Activated T-helper 17 cell treated with anti-CD3 and anti-CD28 coated beads, Interleukin-2, amount 50 U/mL, for 72 hours (primary cell): ENCODE data around the gene ZBTB9. TPM values are rescaled to one million over a fixed set of nuclear protein-coding genes. Genes with fewer than 3 reads are reported as not detected.

ENCODE experiments used
- ATAC-seq: fragments of 150-1000 bp; cut with Tn5 transposase; replicated peaks from 2 replicates; pipeline ENCODE4 v1.10.0; 2021; ENCODE audit warnings: mild to moderate bottlenecking, moderate library complexity
- H3K27ac Mint-ChIP-seq: one replicate; pipeline ENCODE4 v1.8.0; 2022; ENCODE audit warnings: mixed read lengths
- H3K27me3 Mint-ChIP-seq: one replicate; pipeline ENCODE4 v1.8.0; 2022; ENCODE audit warnings: mixed read lengths
- H3K36me3 Mint-ChIP-seq: one replicate; pipeline ENCODE4 v1.8.0; 2022; ENCODE audit warnings: low read depth, mild to moderate bottlenecking, mixed read lengths
- H3K4me1 Mint-ChIP-seq: one replicate; pipeline ENCODE4 v1.8.0; 2022; ENCODE audit warnings: mixed read lengths
- H3K4me3 Mint-ChIP-seq: one replicate; pipeline ENCODE4 v1.8.0; 2022; ENCODE audit warnings: mild to moderate bottlenecking, mixed read lengths
- H3K9me3 Mint-ChIP-seq: one replicate; pipeline ENCODE4 v1.8.0; 2022; ENCODE audit warnings: mixed read lengths
- total RNA-seq, 2 donors: library from RNA; stranded (reverse); gene quantifications; one replicate each; pipeline ENCODE4 v1.2.3, GENCODE V29; 2022

ZBTB9 gene, protein sequence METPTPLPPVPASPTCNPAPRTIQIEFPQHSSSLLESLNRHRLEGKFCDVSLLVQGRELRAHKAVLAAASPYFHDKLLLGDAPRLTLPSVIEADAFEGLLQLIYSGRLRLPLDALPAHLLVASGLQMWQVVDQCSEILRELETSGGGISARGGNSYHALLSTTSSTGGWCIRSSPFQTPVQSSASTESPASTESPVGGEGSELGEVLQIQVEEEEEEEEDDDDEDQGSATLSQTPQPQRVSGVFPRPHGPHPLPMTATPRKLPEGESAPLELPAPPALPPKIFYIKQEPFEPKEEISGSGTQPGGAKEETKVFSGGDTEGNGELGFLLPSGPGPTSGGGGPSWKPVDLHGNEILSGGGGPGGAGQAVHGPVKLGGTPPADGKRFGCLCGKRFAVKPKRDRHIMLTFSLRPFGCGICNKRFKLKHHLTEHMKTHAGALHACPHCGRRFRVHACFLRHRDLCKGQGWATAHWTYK
- 10 to 100 TPM; 11.6 to 12.5 TPM for total RNA-seq

DNA sequence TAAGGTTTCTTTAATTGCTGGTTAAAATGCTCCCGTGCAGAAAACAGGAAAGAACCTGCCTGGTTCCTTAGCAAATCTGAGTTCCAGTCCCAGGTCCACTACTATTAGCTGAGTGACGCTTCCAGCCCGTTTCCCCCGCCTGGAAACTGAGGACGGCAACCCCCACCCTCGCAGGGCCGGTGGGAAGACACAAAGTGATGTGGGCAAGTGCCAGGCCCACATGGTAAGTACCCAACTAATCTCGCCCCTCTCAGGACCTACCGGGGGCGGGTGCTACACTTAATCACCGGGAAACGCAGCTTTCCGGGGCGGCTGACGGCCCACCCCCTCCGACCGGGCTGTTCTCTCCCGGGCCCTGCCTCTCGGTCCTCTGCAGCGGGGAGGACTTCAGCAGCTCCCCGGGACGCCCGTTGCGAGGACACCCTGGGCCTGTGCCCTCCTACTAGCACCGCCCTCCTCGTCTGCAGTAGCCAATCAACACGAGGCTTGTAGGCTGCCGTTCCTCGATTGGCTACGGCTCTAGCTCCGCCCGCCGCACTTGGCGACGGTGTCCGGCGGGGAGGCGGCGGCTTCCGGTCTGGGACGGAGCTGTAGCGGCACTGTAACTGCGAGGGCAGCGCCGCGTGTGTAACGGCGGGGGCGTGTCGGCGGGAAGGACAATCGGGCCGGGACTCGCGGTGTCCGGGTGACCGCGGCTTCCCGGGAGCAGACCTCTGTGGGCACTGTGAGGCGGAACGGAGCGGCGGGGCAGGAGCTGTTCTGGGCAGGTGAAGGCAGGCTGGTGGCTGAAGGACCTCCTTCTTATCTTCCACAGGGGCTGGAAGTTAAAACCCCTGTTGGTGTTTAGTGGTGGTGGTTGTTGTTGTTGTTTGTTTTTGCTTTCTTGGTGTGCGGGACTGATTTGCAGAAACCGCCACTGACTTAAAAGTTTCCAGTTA lies at the start of gene ZBTB9:
TSS of gene ZBTB9 (plus strand) at position 568 of the 938 bp plus-strand sequence. CDS start 525 bp downstream, outside the sequence.
- ATAC-seq: peak; percentile 99
- Mint-ChIP-seq H3K36me3 (peaks cover 54% of the 10 kb centered on the region), H3K27me3 (no peaks in the 10 kb centered on the region), H3K4me3 (peak within 1 kb of the TSS; percentile 96), H3K27ac (peak within 1 kb of the TSS; percentile 98), H3K4me1 (peaks cover 16% of the 10 kb centered on the region), H3K9me3 (no peaks in the 10 kb centered on the region)

DNA sequence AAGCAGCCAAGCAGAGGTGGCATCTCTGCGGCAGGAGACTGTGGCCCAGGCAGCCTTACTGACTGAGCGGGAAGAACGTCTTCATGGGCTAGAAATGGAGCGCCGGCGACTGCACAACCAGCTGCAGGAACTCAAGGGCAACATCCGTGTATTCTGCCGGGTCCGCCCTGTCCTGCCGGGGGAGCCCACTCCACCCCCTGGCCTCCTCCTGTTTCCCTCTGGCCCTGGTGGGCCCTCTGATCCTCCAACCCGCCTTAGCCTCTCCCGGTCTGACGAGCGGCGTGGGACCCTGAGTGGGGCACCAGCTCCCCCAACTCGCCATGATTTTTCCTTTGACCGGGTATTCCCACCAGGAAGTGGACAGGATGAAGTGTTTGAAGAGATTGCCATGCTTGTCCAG lies 49.5 kb upstream of the ZBTB9 start:
- no peak for ATAC-seq
- Mint-ChIP-seq H3K27ac (no peak overlapping the region), H3K9me3 (no peaks in the 10 kb centered on the region), H3K4me1 (peaks cover 24% of the 10 kb centered on the region), H3K4me3 (no peak overlapping the region), H3K27me3 (no peaks in the 10 kb centered on the region), H3K36me3 (peaks cover 87% of the 10 kb centered on the region)

DNA sequence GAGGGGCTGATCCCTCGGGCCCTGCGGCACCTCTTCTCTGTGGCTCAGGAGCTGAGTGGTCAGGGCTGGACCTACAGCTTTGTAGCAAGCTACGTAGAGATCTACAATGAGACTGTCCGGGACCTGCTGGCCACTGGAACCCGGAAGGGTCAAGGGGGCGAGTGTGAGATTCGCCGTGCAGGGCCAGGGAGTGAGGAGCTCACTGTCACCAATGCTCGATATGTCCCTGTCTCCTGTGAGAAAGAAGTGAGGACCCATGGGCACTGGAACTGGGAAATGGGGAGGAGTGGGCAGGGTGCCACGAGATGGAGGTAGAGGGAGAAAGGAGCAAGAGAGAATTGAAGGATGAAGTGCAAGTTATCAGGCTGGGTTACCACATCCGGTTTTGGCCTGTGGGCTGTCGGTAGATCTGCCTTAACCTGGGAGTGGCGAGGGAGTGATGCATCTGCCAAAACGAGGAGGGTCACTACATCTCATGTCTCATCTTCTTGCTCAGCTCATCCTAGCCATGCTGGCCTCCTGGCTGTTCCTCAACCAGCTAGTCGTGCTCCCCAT lies 48.9 kb upstream of the ZBTB9 start:
- peak overlapping the region; percentile 79 for H3K27ac Mint-ChIP-seq
- no peaks in the 10 kb centered on the region for H3K9me3 Mint-ChIP-seq
- peaks cover 26% of the 10 kb centered on the region for H3K4me1 Mint-ChIP-seq
- no peaks in the 10 kb centered on the region for H3K27me3 Mint-ChIP-seq
- peaks cover 81% of the 10 kb centered on the region for H3K36me3 Mint-ChIP-seq
- H3K4me3 Mint-ChIP-seq: peak overlapping the region; percentile 12
- ATAC-seq: no peak

DNA sequence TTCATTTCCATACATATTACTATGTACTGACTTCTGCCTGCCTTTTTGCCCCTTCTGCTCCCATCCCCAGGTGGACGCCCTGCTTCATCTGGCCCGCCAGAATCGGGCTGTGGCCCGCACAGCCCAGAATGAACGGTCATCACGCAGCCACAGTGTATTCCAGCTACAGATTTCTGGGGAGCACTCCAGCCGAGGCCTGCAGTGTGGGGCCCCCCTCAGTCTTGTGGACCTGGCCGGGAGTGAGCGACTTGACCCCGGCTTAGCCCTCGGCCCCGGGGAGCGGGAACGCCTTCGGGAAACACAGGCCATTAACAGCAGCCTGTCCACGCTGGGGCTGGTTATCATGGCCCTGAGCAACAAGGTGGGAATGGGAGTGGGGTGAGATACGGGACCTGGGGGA lies 48.2 kb upstream of the ZBTB9 start:
- no peaks in the 10 kb centered on the region for H3K27me3 Mint-ChIP-seq
- peaks cover 75% of the 10 kb centered on the region for H3K36me3 Mint-ChIP-seq
- H3K9me3 Mint-ChIP-seq: no peaks in the 10 kb centered on the region
- H3K27ac Mint-ChIP-seq: no peak overlapping the region
- no peak for ATAC-seq
- no peak overlapping the region for H3K4me3 Mint-ChIP-seq
- H3K4me1 Mint-ChIP-seq: peaks cover 26% of the 10 kb centered on the region

DNA sequence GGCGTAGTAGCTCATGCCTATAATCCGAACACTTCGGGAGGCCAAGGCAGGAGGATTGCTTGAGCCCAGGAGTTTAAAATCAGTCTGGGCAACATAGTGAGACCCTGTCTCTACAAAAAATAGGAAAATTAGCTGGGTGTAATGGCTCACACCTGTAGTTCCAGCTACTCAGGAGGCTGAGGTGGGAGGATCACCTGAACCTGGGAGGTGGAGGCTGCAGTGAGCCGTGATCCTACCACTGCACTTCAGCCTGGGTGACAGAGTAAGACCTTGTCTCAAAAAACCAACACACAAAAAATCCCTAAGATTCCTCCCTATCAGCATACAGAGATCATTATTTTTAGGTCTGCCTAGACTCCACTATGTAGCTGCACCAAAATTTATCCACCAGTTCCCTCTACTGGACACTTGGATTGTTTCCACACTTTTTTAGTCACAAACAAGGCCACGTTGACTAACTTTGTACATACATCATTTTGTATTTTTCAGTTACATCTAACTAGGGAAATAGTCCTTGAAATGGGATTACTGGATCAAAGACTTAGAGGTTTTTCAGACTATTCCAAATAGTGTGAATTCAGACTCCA lies 47.2 kb upstream of the ZBTB9 start:
- no peak overlapping the region for H3K4me3 Mint-ChIP-seq
- peaks cover 26% of the 10 kb centered on the region for H3K4me1 Mint-ChIP-seq
- H3K27ac Mint-ChIP-seq: no peak overlapping the region
- H3K9me3 Mint-ChIP-seq: no peaks in the 10 kb centered on the region
- no peak for ATAC-seq
- no peaks in the 10 kb centered on the region for H3K27me3 Mint-ChIP-seq
- peaks cover 75% of the 10 kb centered on the region for H3K36me3 Mint-ChIP-seq

DNA sequence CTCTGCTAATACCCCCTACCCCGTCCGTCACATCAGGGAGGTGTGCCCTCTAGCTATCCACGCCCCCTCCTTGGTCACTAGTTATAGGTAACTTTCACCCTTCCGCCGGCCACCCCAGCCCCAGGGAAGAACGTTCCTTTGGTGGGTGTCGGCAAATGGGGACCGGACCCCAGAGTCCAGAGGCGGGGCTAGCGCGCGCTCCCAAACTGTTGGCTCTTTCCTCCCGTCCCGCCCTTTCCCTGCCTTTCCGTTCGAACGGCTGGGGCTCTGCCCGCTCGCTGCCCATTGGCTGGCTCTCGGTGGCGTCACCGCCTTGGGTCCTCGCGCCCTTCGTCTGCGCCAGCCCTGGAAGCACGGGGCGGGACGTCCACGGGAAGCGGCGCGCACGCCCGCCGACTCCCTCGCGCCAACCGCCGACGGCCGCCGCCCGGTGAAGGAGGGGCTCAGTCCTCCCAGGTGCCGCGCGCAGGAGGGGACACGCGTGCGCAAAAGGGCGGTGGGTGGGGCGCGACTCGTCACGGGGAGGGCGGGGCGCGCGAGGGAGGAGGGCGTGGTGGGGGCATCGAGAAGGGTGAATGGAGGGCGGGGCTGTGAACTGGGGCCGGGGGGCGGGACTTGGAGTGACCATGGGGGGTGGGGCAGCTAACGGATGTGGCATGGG lies 44.2 kb upstream of the ZBTB9 start:
- Mint-ChIP-seq H3K27ac (peak overlapping the region; percentile 82), H3K4me3 (peak overlapping the region; percentile 96), H3K36me3 (peaks cover 75% of the 10 kb centered on the region), H3K9me3 (no peaks in the 10 kb centered on the region), H3K27me3 (no peaks in the 10 kb centered on the region), H3K4me1 (peaks cover 45% of the 10 kb centered on the region)
- ATAC-seq: peak; percentile 92

DNA sequence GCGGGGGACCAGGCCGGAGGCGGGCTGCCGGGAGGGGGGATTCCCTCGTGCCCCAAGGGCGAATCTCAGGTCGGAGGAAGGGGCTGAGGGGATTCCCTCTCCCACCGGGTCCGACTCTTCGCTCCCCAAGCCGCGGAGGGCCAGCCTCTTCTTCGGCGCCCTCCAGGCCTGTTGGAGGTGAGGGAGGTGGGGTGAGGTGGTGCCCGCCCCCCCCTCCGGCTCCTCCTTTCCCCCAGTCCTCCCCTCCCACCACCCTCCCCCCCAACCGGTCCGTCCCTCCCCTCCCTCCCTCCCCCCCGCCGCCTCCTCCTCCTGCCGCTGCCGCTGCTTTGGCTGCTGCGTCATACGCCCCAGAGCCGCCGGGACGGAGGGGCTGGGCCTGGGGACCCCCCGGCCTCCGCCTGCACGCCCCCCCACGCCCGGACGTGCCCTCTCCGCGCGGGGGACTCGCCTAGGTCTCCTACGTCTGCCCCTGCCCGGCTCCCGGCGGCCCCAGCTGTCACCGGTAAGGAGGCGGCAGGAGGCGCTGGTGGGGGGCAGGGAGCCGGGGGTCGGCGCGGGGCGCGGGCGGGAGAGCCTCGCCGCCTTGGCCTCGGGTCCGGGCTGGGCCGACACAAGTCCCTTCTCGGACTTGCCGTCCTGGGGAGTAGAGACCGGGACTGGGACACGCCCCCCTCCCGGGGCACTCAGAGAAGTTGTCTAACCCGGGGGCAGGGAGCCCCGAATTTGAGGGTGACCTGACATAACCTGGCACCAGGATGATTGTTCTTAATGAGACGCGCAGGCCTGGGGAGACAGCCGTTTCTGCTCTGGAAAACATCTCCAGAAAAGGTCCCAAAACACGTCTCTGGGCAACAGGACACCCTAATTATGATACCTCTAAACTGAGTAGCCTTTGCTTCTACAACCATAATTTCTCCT lies 43.4 kb upstream of the ZBTB9 start, which contains the start of gene PHF1:
TSS of gene PHF1 (plus strand) at position 304 of the 921 bp plus-strand sequence. CDS start 1,250 bp downstream, outside the sequence.
- Mint-ChIP-seq H3K36me3 (peaks cover 75% of the 10 kb centered on the region), H3K4me3 (peak within 1 kb of the TSS; percentile 96), H3K27me3 (no peaks in the 10 kb centered on the region), H3K4me1 (peaks cover 44% of the 10 kb centered on the region), H3K9me3 (no peaks in the 10 kb centered on the region), H3K27ac (peak within 1 kb of the TSS; percentile 82)
- peak; percentile 58 for ATAC-seq

DNA sequence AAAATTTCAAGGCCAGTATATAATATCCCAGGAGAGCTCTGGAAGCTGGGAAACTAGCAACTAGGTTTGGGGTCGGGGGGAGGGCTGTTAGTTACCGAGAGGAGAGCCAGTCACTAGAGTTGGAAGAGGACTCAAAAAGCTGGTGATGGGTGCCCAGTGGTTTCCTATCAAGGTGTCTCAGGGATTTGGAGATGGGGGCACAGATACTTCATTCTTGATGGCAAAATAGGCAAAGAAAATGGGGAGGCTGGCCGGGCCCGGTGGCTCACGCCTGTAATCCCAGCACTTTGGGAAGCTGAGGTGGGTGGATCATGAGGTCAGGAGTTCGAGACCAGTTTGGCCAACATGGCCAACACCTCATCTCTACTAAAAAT lies 42.8 kb upstream of the ZBTB9 start:
- H3K27me3 Mint-ChIP-seq: no peaks in the 10 kb centered on the region
- H3K4me3 Mint-ChIP-seq: peak overlapping the region; percentile 96
- H3K4me1 Mint-ChIP-seq: peaks cover 44% of the 10 kb centered on the region
- peaks cover 75% of the 10 kb centered on the region for H3K36me3 Mint-ChIP-seq
- H3K27ac Mint-ChIP-seq: peak overlapping the region; percentile 66
- H3K9me3 Mint-ChIP-seq: no peaks in the 10 kb centered on the region
- no peak for ATAC-seq

DNA sequence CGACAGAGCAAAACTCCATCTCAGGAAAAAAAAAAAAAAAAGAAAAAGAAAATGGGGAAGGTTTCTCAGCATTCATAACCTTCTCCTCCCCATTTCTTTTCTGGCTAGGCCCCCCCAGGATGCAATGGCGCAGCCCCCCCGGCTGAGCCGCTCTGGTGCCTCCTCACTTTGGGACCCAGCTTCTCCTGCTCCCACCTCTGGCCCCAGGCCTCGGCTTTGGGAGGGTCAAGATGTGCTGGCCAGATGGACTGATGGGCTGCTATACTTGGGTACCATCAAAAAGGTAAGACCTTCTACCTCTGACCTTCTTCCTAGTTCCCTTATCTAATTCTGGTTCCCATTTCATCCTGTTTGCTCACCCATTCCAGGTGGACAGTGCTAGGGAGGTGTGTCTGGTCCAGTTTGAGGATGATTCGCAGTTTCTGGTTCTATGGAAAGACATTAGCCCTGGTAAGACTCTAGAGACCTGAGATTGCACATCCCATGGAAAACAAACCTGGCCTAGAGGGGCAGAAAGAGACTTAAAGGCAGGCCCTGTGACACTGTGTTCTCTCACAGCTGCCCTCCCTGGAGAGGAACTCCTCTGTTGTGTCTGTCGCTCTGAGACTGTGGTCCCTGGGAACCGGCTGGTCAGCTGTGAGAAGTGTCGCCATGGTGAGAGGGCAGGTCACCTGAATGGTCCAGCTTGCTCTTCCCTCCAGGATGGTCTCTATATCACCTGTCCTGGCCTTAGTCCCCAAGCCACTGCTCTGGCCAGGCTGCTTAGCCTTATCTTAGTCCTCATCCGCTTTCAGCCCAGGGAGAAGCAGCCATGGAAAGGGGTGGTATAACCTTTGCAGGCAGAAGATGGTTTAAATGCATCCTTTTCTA lies 42.0 kb upstream of the ZBTB9 start:
- Mint-ChIP-seq H3K27me3 (no peaks in the 10 kb centered on the region), H3K36me3 (peaks cover 75% of the 10 kb centered on the region), H3K4me3 (peak overlapping the region; percentile 96), H3K27ac (peak overlapping the region; percentile 78), H3K9me3 (no peaks in the 10 kb centered on the region), H3K4me1 (peaks cover 44% of the 10 kb centered on the region)
- ATAC-seq: no peak

DNA sequence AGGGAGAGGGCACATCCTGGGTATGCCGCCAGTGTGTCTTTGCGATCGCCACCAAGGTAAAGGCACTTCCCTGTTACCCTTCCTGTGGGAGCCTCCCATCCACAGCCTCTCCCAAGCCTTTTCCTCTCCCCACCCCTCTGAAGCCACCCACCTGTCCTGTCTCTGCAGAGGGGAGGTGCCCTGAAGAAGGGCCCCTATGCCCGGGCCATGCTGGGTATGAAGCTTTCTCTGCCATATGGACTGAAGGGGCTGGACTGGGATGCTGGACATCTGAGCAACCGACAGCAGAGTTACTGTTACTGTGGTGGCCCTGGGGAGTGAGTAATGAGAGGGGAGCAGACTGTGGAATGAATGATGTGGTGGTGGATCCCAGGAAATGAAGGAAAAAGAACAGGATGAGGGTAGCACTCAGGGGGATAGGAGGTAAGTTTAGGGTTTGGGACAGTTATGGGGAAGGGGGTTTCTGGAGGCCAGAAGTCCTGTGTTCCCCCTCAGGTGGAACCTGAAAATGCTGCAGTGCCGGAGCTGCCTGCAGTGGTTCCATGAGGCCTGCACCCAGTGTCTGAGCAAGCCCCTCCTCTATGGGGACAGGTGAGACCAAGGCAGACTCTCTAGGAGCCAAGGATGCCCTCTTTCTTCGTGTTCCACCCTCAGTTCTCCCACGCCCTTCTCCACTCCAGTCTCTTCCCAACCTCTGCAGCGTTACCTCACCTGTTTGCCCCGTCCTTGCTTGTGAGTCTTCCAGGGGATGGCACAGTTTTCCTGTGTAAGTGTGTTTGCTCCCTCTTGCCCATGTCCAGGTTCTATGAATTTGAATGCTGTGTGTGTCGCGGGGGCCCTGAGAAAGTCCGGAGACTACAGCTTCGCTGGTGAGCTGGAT lies 40.9 kb upstream of the ZBTB9 start:
- peaks cover 46% of the 10 kb centered on the region for H3K4me1 Mint-ChIP-seq
- peaks cover 75% of the 10 kb centered on the region for H3K36me3 Mint-ChIP-seq
- H3K27ac Mint-ChIP-seq: peak overlapping the region; percentile 97

DNA sequence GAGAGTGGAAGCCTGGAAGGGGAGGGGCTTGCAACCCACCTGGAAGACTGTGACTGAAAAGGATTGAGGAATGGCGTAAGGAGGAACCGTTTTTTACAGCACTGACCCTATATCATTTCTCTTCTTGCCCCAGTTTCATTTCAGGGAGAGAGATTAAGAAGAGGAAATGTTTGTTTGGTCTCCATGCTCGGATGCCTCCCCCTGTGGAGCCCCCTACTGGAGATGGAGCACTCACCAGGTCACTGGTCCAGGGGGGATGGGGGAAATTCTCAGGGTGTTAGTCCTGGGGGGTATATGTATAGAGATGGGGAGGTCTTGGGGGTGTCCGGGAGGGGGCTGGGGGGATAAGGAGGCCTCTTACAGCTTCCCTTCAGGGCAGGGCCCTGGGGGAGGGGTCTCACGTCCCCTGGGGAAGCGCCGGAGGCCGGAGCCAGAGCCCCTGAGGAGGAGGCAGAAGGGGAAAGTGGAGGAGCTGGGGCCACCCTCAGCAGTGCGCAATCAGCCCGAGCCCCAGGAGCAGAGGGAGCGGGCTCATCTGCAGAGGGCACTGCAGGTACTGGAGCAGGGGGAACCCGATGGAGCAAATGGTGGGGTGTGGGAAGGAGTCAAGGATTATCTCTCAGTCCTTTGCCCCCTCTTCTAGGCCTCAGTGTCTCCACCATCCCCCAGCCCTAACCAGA lies 39.6 kb upstream of the ZBTB9 start:
- Mint-ChIP-seq H3K4me1 (peaks cover 49% of the 10 kb centered on the region), H3K27me3 (no peaks in the 10 kb centered on the region), H3K4me3 (peak overlapping the region; percentile 96), H3K27ac (peak overlapping the region; percentile 97), H3K36me3 (peaks cover 80% of the 10 kb centered on the region), H3K9me3 (no peaks in the 10 kb centered on the region)
- ATAC-seq: no peak

More for the DNA sequence above, 40.9 kb upstream of the ZBTB9 start:
- Mint-ChIP-seq H3K4me3 (peak overlapping the region; percentile 96), H3K9me3 (no peaks in the 10 kb centered on the region), H3K27me3 (no peaks in the 10 kb centered on the region)
- ATAC-seq: no peak
